Hindlimb muscle (tissue), 1 donor: ENCODE data around the gene PNMA1. TPM values are rescaled to one million over a fixed set of nuclear protein-coding genes. Genes with fewer than 3 reads are reported as not detected.

ENCODE experiments used
- DNase-seq: peaks from one replicate; pipeline ENCODE4 v3.0.0-alpha.2; 2013
- polyA plus RNA-seq: library from polyadenylated mRNA; unstranded; fragments of 120-200 nt; gene quantifications from one replicate; pipeline ENCODE4 v1.2.1, GENCODE V29; 2013; ENCODE audit not compliant: insufficient read length

PNMA1 gene
- polyA plus RNA-seq, 1 donor: 28.1 TPM

- DNase-seq: no peak
Measured at GRCh38 chr14:73749706-73750530, 35.7 kb upstream of the PNMA1 start.

DNA sequence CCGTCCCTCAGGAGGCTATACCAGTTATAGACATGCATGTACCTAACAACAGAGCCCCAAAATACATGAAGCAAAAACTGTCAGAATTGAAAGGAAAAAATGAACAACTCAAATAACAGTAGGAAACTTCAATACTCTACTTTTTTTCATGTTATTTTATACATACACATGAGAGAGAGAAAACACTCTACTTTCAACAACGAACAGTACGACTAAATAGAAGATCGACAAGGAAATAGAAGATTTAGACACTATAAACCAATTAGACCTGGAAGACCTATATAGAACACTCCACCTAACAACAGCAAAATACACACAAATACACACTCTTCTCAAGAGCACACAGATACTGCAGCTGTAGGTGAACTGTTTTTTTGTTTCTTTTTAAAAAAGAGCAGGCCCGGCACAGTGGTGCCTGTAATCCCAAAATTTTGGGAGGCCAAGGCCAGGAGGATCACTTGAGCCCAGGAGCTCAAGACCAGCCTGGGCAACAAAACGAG lies 34.7 kb upstream of the PNMA1 start:
- no peak for DNase-seq

- DNase-seq: no peak
Measured at GRCh38 chr14:73747379-73748211, 33.4 kb upstream of the PNMA1 start.

DNA sequence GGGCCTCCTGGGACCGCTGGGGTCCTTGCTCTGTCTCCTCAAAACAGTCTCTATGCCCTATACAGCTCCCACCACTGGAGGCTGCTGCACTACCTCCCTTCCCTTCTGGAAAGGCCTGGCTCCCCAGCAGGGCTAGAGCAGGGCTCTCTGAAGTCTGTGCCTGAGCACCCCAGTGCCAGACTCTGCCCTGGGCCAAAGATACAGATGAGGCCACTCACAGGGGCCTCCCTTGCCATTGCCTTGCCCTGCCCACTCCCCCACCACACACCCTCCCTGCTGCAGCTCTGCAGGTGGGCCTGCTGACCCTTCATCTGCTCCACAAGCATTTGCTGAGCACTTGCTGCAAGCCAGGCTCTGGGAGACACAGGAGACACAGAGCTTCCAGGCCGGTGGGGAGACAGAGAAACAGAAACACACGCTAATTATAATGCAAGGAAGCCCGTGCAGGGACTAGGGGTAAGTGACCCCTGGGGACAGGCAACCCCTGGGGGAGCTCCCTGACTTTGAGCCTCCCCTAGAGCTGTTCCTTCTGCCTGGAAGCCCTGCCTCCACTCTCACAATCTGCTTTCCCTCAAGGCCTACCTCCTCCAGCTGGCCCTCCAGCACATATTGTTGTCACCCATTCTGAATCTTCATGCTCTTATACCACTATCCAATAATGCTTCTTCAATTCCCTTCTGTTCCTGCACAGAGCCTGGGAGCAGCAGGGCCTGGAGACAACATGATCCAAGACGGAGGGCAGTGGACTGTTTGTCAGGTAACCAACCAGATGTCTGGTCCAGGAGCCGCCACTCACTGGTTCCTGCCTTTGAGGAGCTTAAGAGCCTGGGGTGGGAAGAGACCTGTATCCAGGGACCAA lies 32.6 kb upstream of the PNMA1 start:
- no peak for DNase-seq

DNA sequence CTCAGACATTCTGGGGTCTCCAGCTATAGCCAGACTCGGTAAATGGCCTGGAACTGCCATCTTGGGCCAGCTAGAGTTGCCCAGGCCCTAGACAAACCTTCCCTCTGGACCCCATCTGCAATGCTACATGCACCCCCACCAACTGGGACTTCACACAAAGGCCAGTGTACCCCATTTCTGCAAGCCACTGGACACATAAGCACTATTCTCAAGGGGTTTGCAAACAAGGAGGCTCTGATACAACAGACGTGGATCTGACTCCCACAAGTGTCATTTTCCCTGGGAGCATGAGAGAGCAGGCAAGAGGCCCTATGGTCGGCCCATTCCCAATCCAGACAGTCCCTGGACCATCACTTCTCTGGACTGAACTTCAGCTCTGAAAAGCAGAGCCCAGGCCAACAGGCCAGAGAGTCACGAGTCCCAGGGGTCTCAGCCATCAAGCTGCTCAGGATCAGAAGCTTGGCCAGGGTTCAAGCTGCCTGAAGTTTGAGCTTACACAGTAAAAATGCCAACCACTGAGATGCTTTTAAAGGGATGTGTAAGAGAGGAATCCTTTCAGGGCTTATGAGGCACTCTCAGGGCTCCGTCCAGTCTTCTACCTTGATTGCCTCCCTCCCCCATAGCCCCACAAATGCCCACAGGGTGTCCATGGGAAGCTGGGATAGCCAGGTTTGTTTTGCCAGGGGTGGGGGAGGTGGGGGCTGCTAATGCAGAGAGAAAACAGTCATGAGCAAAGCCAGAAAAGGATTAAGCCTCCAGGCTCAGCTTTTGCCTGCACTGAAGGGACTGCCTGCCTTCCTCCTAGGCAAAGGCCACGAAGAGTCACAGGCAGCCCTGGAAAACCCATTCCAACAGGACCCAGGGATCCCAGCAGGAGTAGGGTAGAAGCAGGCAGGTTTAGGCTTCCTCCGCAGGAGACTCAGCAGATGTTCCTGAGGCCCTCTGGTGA lies 31.7 kb upstream of the PNMA1 start:
- no peak for DNase-seq

- DNase-seq: no peak
Measured at GRCh38 chr14:73744874-73745529, 30.8 kb upstream of the PNMA1 start.

DNA sequence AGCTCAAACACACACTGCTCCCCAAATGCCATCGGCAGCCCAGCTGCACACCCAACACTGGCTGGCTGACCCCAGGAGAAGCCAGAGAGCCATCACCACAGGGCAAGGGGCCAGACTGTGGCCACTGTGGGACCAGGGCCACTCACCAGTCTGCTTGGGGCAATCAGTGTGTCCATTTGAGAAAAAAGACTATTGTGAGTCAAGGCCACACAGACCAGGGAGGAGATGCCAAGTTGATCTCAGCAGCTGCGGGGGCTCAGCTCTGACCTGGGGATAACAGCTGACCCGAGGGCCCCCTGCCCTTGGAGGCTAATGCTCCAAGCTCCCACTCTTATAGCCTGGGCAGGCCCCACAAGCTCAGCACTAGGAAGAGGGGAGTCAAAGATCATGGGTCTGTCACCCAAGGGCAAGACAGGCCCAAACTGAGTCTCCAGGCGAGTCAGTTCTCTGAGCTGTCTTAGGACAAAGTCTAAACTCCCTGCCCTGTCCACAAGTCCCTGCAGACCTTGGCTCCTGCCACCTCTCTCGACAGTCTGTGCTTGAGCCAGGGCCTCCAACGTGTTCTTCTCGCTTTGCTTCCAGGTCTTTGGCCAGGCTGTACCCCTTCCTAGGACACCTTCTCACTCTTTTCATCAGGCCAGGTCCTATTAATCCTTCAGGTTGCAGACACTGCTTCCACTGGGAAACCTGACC lies 30.1 kb upstream of the PNMA1 start:
- DNase-seq: no peak

DNA sequence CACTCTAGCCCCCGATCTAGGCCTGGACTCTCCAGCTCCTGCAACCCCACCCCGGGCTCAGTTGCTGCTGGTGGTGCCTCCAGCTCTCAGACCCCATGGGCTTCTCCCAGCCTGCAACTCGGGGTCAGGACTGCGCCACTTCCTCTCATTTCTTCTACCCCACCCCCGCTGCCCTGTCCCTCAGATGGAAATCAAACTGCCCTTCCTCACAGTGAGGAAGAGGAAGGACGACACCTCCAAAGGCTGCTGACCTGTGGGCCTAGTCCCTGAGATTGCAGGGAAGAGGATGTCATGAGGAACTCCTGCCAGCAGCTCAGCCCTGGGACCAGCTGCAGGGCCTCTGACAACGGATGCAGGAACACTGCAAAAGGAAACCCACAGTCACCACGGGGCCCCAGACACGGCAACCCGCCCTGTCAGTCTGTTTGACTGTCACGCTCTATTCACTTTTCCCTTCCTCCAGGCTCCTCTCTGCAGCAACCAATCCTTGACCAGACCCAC lies 29.3 kb upstream of the PNMA1 start:
- no peak for DNase-seq

DNA sequence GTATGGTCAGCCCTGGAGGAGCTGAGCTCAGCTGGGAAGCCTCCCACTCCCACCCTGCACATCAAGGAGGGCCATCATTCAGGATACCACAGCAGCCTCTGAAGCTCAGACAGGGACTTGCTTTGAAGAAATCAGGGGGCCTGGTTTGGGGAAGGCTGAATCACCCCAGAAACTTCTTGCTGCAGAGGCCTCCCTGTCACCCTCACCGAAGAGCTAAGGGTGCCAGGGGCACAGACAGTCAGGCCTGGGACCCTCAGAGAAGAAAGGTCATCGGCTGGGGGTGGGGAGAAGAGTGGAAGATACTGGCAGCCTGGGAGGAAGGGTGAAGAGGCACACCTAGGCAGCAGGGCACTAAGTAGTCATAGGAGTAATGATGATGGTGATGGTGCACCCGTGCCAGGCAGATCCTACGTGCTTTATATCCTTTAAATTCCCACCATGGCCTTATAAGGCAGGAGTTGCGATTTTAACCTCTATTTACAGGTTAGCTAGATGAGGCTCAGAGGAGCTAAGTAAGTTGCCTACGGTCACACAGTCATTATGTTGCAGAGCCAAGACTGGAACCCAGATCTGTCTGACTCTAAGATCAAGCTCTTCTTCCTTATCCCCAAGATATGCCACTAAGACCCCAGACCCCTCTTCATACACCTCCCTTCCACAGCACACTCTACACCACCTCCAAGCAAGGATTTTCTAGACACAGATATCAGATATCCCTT lies 28.5 kb upstream of the PNMA1 start:
- DNase-seq: no peak

DNA sequence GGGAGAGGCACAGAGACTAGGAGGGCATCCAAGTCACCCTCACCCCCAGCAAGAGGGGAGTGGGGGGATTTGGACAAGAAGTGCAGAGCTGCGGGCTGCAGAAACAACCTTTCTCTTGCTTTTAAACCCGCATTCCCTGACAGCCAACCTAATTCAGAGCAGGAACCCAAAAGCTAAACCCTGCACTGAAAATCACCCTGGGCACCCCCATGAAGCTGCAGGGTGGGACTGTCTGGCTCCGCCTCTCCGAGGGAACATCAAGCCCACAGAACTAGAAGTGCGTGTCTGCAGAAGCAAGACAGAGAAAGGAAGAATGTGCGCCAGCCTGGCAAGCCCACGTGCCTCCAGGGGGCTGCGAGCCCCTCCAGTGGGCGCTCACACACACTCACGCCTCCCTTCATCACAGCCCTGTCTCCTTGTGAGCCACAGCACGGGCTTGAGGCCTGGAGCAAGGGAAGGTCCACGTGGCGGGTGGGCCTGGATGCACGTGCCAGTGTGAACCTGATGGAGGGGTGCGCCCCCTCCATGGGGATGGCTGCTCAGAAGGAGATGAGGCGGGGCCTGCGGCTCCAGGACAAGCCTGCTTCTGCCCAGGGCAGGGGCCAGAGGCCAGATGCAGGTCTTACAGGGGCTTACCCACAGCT lies 27.8 kb upstream of the PNMA1 start:
- no peak for DNase-seq

DNA sequence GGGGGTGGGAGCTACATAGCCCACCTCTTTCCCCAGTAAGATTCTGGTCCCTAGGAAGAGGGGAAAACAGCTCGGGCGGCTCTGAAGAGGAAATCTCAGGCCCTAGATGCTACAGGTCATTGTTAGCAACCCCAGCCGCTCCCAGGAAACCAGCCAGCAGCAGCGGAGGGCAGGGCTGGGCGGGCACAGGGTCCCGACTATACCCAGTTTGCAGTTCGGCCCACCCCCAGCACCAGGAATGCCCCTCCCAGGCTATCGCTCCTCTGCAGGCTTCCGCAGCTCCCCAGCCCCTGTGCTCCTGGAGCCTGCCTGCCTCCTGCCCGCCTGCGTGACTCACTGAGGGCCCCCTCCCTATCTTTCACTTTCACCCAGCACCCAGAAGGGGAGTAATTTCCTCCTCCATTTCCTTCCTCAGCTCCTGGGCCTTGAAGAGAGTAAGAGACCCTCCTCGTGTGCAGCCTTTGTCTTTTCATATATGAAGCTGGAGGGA lies 27.2 kb upstream of the PNMA1 start:
- DNase-seq: no peak

GRCh38 chr14:73740618-73741326 lies 26.6 kb upstream of the PNMA1 start:
- DNase-seq: no peak

DNA sequence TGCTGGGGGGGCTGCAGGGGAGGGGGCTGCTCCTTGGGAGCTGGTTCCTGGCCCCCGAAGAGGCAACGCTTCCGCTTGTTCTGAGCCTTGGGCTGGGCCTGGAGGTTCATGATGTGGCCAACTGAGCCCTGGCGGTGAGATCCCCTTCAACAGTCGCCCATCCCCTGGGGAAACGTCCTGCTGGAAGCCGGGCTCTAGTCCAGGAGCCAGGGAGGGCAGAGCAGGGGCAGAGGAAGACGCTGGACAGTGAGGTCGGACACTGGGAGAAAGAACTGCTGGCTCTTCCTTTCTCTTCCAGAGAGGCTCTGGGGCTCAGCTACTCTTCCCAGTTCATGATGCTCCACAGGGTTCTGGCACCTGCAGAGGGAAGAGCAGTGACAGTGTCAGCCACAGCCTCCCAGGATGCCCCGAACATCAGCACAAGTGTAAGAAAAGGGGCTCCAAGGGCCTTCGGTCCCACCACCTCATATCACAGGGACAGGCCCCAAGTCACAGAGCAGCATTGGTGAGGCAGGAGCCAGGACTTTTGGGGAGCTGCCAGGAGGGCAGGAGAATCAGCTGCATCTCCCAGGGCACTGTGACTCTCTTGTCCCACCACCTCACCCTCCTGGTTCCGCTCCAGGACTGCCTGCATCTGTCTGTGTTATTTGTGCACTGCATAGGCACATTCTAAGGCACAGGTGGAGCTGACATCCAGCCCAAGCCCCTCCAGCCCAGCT lies 25.9 kb upstream of the PNMA1 start:
- DNase-seq: no peak

- DNase-seq: no peak
Measured at GRCh38 chr14:73739174-73739898, 25.2 kb upstream of the PNMA1 start.

DNA sequence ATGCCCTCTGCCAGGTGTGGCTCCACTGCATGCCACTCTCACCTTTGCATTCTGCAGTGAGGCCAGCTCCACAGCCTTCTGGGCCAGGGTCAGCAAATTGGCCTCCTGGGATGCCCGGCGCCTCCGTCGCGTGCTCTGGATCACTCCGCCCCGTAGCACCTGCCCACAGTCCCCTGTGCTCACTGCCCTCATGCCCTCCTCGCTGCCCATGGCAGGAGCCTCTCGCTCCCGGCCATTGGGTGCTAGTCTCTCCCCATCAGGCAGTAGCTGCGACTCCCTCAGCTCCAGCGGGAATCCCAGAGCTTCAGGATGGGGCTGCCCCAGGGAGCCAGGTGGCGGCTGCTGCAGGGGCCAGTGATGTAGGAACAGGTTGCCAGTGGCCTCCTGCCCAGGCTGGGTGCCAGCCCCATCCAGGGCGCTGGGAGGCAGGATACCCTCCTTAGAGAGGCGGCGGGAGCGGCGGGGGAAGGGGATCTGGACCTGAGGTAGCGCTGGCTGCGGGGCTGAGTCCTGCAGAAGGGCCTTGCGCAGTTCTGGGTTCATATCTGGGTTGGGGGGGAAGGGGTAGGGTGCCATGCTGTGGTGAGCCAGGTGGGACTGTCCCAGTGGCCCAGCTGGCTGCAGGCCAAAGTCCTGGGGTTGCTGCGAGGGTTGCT lies 24.5 kb upstream of the PNMA1 start:
- no peak for DNase-seq

DNA sequence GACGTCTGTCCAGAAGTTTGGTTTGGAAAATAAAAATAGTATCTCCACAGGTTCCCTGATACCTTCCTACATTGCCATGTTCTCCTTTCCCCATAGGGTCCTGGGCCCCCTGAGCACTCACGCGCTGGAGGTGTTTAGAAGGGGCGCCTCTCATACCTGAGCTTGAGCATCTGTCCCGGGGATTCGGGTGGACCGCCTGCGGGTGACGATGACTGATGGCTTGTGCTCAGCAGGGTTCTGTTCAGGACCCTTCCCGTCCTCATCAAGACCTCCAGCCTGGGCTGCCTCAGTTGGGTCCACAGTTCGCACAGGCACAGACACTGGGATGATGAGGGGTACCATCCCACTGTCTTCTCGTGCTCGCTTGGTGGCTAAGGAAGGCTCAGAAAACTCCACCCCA lies 22.7 kb upstream of the PNMA1 start:
- no peak for DNase-seq
